HepG2 (cell line): ENCODE measurements around the gene RAP1A. TPM values are rescaled to one million over a fixed set of nuclear protein-coding genes. Genes with fewer than 3 reads are reported as not detected.

Experiments
- ATAC-seq: fragments of 200-7000 bp; cut with Tn5 transposase; 3 replicates; pipeline ENCODE4 v1.9.1; 2020; ENCODE audit warnings: mild to moderate bottlenecking, moderate library complexity
- BruUV-seq: library from RNA; stranded (reverse); fragments of 400-500 nt; replicated peaks from 2 replicates; lab custom pipeline; 2021; lab: Mats Ljungman, UMichigan
- CTCF ChIA-PET: fragments of 300-600 bp; formaldehyde crosslinking; extraction: SDS; loops from one replicate; lab custom pipeline; 2021; ENCODE audit warnings: low total read pairs, inconsistent platforms, low intra/inter-chr PET ratio; lab: Yijun Ruan, JAX
- POLR2A ChIA-PET: fragments of 350-600 bp; sonication (Branson Sonifier 250); formaldehyde crosslinking; loops from one replicate; lab custom pipeline; 2020; ENCODE audit warnings: antibody characterized with exemption, inconsistent platforms; lab: Yijun Ruan, JAX
- DNase-seq: peaks from one replicate; pipeline ENCODE4 v3.0.0-alpha.2; 2015; ENCODE audit warnings: low spot score
- FAIRE-seq: peaks from 3 replicates; lab custom pipeline; 2011; peaks lifted over from hg19 to GRCh38; lab: Jason Lieb, UNC
- H2AFZ ChIP-seq: one replicate; pipeline ENCODE4 v1.6.1; 2011; ENCODE audit warnings: low read length, inconsistent platforms
- H3K27ac ChIP-seq: fragments of 300-600 bp; 3 replicates; pipeline ENCODE4 v1.8.0; 2011; ENCODE audit warnings: mixed run types, mild to moderate bottlenecking, mixed read lengths, low read length, inconsistent platforms; ENCODE audit not compliant: insufficient read depth; ENCODE audit errors: extremely low read length
- H3K27me3 ChIP-seq, 2 experiments: fragments of 200-600 bp in 1 of 2; 2 replicates in 1 of 2; 3 replicates in 1 of 2; pipeline versions ENCODE4 v1.6.0 to v1.8.0; 2011; ENCODE audit warnings: low read length in 2 of 2, mild to moderate bottlenecking in 2 of 2, moderate library complexity in 2 of 2, inconsistent platforms in 1 of 2; ENCODE audit not compliant: insufficient read depth in 2 of 2, control insufficient read depth in 1 of 2
- H3K36me3 ChIP-seq, 2 experiments: fragments of 200-600 bp in 1 of 2; replicated peaks in 1 of 2; 2 replicates in 1 of 2; 3 replicates in 1 of 2; pipeline versions ENCODE4 v1.5.1 to v1.8.0; 2011; ENCODE audit warnings: low read length in 2 of 2, inconsistent platforms in 1 of 2; ENCODE audit not compliant: insufficient read depth in 2 of 2, control insufficient read depth in 1 of 2
- H3K4me1 ChIP-seq: 2 replicates; pipeline ENCODE4 v1.5.1; 2012; ENCODE audit warnings: low read length, inconsistent platforms; ENCODE audit not compliant: insufficient read depth
- H3K4me2 ChIP-seq: 2 replicates; pipeline ENCODE4 v1.6.0; 2011; ENCODE audit warnings: low read depth, low read length, inconsistent platforms
- H3K4me3 ChIP-seq, 3 experiments: fragments of 200-600 bp in 1 of 3; sonication (generic), shearing (Covaris generic) in 1 of 3; replicated peaks in 1 of 3; 2 replicates each; pipeline ENCODE4 v1.5.1; 2011 to 2016; ENCODE audit warnings: low read length in 3 of 3, inconsistent platforms in 2 of 3, low read depth in 2 of 3, mild to moderate bottlenecking in 2 of 3, control low read depth in 1 of 3, mixed read lengths in 1 of 3; ENCODE audit not compliant: insufficient read depth in 1 of 3
- H3K79me2 ChIP-seq: one replicate; pipeline ENCODE4 v1.6.1; 2011; ENCODE audit warnings: low read length, inconsistent platforms; ENCODE audit not compliant: insufficient read depth
- H3K9ac ChIP-seq: 2 replicates; pipeline ENCODE4 v1.6.0; 2011; ENCODE audit warnings: mild to moderate bottlenecking, low read depth, low read length, inconsistent platforms; ENCODE audit not compliant: insufficient read depth
- H3K9me3 ChIP-seq: 2 replicates; pipeline ENCODE4 v1.5.1; 2012; ENCODE audit warnings: mild to moderate bottlenecking, low read length
- H4K20me1 ChIP-seq: 2 replicates; pipeline ENCODE4 v1.6.0; 2011; ENCODE audit warnings: inconsistent platforms, mild to moderate bottlenecking, low read length, moderate library complexity; ENCODE audit not compliant: insufficient read depth
- MAFF ChIP-seq: IDR thresholded peaks from 2 replicates; pipeline ENCODE4 v1.6.1; 2011; ENCODE audit warnings: low read depth, low read length, improper control_type of control experiment
- MAFK ChIP-seq, 2 experiments: IDR thresholded peaks in 1 of 2; conservative IDR thresholded peaks in 1 of 2; 2 replicates each; pipeline ENCODE4 v1.6.1; 2011; ENCODE audit warnings: improper control_type of control experiment in 2 of 2, low read length in 2 of 2
- NFE2L2 ChIP-seq: fragments of 150-350 bp; IDR thresholded peaks from 2 replicates; pipeline ENCODE4 v1.6.1; 2014; ENCODE audit warnings: low read length
- RXRB ChIP-seq: IDR thresholded peaks from 2 replicates; pipeline ENCODE4 v1.6.1; 2016; ENCODE audit warnings: borderline replicate concordance, missing genetic modification reagents, missing compliant biosample characterization
- SKIL ChIP-seq: sonication (generic); formaldehyde crosslinking; IDR thresholded peaks from 2 replicates; pipeline ENCODE4 v1.8.0; 2022; ENCODE audit warnings: missing genetic modification reagents, mild to moderate bottlenecking, moderate library complexity, borderline replicate concordance
- YEATS4 ChIP-seq: sonication (generic); formaldehyde crosslinking; IDR thresholded peaks from 2 replicates; pipeline ENCODE4 v1.4.0; 2020; ENCODE audit warnings: missing genetic modification reagents, borderline replicate concordance
- ZFP62 ChIP-seq: sonication (generic); formaldehyde crosslinking; IDR thresholded peaks from 2 replicates; pipeline ENCODE4 v1.4.0; 2020; ENCODE audit warnings: missing genetic modification reagents
- ZNF280B ChIP-seq: sonication (generic); formaldehyde crosslinking; IDR thresholded peaks from 2 replicates; pipeline ENCODE4 v1.5.0; 2020; ENCODE audit warnings: missing genetic modification reagents, mild to moderate bottlenecking, borderline replicate concordance
- ZNF496 ChIP-seq: sonication (generic); formaldehyde crosslinking; IDR thresholded peaks from 2 replicates; pipeline ENCODE4 v1.8.1; 2023; ENCODE audit warnings: mild to moderate bottlenecking, moderate library complexity, missing genetic modification reagents; ENCODE audit not compliant: insufficient replicate concordance
- WGBS: methylation state at CpG from one replicate; pipeline ENCODE4 v1.1.6; 2017; ENCODE audit warnings: low lambda C conversion rate; 5-methylcytosine and 5-hydroxymethylcytosine counted together
- in situ Hi-C: cut with HindIII; loops from 2 replicates; pipeline ENCODE4 v1.10.0; 2017; ENCODE audit warnings: low pct_unique_long_range_greater_than_20kb; ENCODE audit not compliant: extremely low pct_ligation_motif_present
- intact Hi-C: fragments of 100-400 bp; cut with micrococcal nuclease; formaldehyde crosslinking; loops from one replicate; pipeline ENCODE4 v1.10.0; 2022; ENCODE audit not compliant: unreplicated experiment
- polyA plus RNA-seq, 8 experiments: library from polyadenylated mRNA; depleted of rRNA in 3 of 8; stranded (reverse) in 7 of 8; unstranded in 1 of 8; fragments of >200 nt; fragmentation: Illumina TruSeq in 4 of 8; extraction: Trizol in 4 of 8; gene quantifications; 2 replicates each; pipeline versions ENCODE4 v1.2.1 to v1.2.3, GENCODE V29; 2011 to 2016; ENCODE audit warnings: low read depth in 4 of 8, missing spikeins in 1 of 8, mixed read lengths in 1 of 8; ENCODE audit not compliant: insufficient read depth in 1 of 8
- total RNA-seq, 5 experiments: library from RNA; depleted of rRNA; stranded (reverse); fragments of >200 nt; fragmentation: Illumina TruSeq; extraction: Trizol; gene quantifications; 2 replicates each; pipeline ENCODE4 v1.2.3, GENCODE V29; 2016; ENCODE audit warnings: low read depth in 1 of 5

The RAP1A gene
- total and polyA plus RNA-seq, 2 of the 13 experiments (the other 11 are each of a cell fraction or from before 2014, with no cell fraction given): 19.0 to 20.7 TPM

- H3K4me2 ChIP-seq: no peak overlapping the region
- POLR2A ChIA-PET: no interaction called here
Measured at GRCh38 chr1:111577814-111578213, 41.8 kb upstream of the RAP1A start.

GRCh38 chr1:111581166-111581565 lies 38.4 kb upstream of the RAP1A start:
- CTCF ChIA-PET: no interaction called here
- no TSS peak for BruUV-seq
- H3K4me2 ChIP-seq: no peak overlapping the region

More at GRCh38 chr1:111577814-111578213, 41.8 kb upstream of the RAP1A start:
- H3K27ac ChIP-seq: no peak overlapping the region
- H3K4me1 ChIP-seq: peaks cover 26% of the 10 kb centered on the region
- H2AFZ ChIP-seq: no peak overlapping the region
- in situ Hi-C loops (no loop called here), intact Hi-C loops (no loop called here)
- no peaks in the 10 kb centered on the region for H3K9me3 ChIP-seq
- no TSS peak for BruUV-seq
- 28% methylated on average over 2 of the region's 2 CpGs for WGBS
- no peaks in the 10 kb centered on the region for H4K20me1 ChIP-seq
- no peak overlapping the region for H3K4me3 ChIP-seq
- H3K79me2 ChIP-seq: no peaks in the 10 kb centered on the region
- TF ChIP-seq MAFF: peak; percentile 89
- TF ChIP-seq MAFK (conservative IDR thresholded peaks at IDR 0.05 in 1 of 2, IDR thresholded peaks at IDR 0.05 in 1 of 2; ENCODE audit: low read length in 2 of 2): peak; percentile 83 to 93
- TF ChIP-seq NFE2L2: peak; percentile 73
- no peak for TF ChIP-seq YEATS4
- TF ChIP-seq ZNF496 (CRISPR knock-in tag): no peak
- H3K9ac ChIP-seq: no peak overlapping the region
- no peaks in the 10 kb centered on the region for H3K36me3 ChIP-seq
- H3K27me3 ChIP-seq: no peaks in the 10 kb centered on the region
- FAIRE-seq (no peak), ATAC-seq (no peak), DNase-seq (no peak)
- CTCF ChIA-PET: no interaction called here

More at GRCh38 chr1:111581166-111581565, 38.4 kb upstream of the RAP1A start:
- peaks cover 26% of the 10 kb centered on the region for H3K4me1 ChIP-seq
- intact Hi-C loops: no loop called here
- in situ Hi-C loops: no loop called here
- WGBS: 44% methylated on average over 2 of the region's 2 CpGs
- H2AFZ ChIP-seq: no peak overlapping the region
- H3K36me3 ChIP-seq: no peaks in the 10 kb centered on the region
- ATAC-seq (no peak), FAIRE-seq (no peak), DNase-seq (no peak)
- H3K27me3 ChIP-seq: no peaks in the 10 kb centered on the region; a peak in 1 of 5 replicates
- H3K4me3 ChIP-seq: no peak overlapping the region
- no peak overlapping the region for H3K27ac ChIP-seq
- TF ChIP-seq RXRB (CRISPR knock-in tag) (no peak), ZNF280B (CRISPR knock-in tag) (no peak), ZFP62 (CRISPR knock-in tag) (no peak), SKIL (CRISPR knock-in tag) (no peak)
- POLR2A ChIA-PET: no interaction called here
- H3K79me2 ChIP-seq: no peaks in the 10 kb centered on the region
- no peaks in the 10 kb centered on the region for H3K9me3 ChIP-seq
- H3K9ac ChIP-seq: no peak overlapping the region
- H4K20me1 ChIP-seq: no peaks in the 10 kb centered on the region
